ENCODE data around the gene TNKS1BP1. TPM values are rescaled to one million over a fixed set of nuclear protein-coding genes. Genes with fewer than 3 reads are reported as not detected.
"Not testable (repeated sequence)": the region's sequence is repeated elsewhere in the genome, so short reads cannot be mapped to it uniquely, and the experiment has no call there.

The TNKS1BP1 gene
- total RNA-seq, 2 donors from 2014 or later, result 5.6 to 17.7 TPM

DNA sequence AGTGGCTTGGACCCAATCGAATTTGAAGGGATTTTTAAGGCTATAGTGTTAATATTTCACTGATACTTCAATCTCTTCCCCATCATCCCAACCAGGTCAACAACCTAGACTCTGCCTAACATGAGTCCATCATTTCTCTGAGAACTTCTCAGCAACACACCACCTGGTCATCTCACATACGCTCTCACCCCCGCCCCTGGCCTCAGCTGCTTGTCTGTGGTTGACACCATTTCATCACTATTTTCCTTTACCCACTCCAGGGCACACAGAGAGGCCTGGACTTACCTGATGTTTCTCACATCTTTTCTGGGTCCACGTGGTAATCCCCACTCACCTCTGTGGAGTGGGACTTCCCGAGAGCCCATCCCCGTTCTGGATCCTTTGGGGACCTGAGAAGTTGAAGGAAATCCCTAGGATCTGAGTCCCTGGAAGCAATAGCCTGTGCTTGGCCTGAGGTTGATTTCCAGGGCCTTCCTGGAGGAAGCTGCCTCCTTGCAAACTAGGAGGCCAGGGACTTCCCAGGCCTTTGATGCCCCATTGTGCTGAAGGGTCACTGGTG lies 16.6 kb upstream of the TNKS1BP1 start:
- H3K27ac Mint-ChIP-seq, result no peak overlapping the region
- no peak for ATAC-seq
- no peaks in the 10 kb centered on the region for H3K9me3 Mint-ChIP-seq

DNA sequence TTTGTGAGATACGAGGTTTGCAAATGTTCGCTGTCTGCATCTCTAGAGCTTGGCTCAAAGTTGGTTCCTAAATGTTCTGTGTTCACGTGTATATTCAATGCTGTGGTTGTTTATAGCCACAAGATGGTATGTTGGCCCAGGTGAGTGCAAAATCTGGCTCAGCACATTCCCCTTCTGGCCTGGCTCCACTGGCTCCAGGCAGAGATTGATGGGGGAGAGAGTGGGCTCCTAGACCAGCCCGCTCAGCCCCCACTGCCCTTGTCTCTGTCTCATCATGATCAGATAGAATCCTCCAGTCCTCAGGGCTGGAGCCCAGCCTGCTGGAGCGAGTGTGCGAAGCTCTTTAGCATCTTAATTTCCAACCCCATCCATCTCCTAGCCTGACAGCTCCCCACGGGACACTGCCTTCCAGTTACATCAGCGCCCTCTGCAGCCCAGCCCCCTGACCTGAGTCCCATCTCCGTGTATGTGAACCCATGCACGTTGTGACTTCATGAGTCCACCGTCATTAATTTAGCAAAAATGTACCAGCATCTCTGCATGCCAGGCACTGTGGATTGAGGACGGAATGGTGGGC lies 15.4 kb upstream of the TNKS1BP1 start:
- Mint-ChIP-seq H3K36me3 (peaks cover under 1 to 6% of the 10 kb centered on the region in 2 donors), H3K27ac (no peak overlapping the region), H3K9me3 (no peaks in the 10 kb centered on the region)
- no peak for DNase-seq (ENCODE audit: low spot score in 2 of 2)
- ATAC-seq, result no peak

More for the DNA sequence above, 16.6 kb upstream of the TNKS1BP1 start:
- no peak for DNase-seq (ENCODE audit: low spot score in 2 of 2)
- no peaks in the 10 kb centered on the region for H3K36me3 Mint-ChIP-seq

DNA sequence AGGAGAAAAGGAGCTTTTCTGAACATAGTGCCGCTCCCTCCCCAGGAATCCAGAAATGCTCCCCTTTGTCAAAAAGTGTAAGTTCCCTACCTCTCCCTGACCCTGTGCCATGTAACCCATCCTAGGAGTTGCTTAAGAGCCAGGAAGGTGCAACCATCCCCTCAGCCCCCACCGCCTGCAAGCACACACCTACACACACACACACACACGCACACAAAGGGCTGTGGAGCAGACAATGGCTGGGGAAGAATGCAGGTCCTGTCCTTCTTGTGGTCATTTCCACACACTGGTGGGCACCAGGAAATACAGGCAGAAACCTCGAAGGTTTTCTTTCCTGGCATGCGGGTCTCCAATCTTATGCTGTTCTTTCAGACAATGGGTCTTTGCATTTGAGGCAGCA lies 14.6 kb upstream of the TNKS1BP1 start:
- no peak for DNase-seq (ENCODE audit: low spot score in 2 of 2)
- H3K9me3 Mint-ChIP-seq, result no peaks in the 10 kb centered on the region
- H3K27ac Mint-ChIP-seq, result no peak overlapping the region
- no peak for ATAC-seq
- H3K36me3 Mint-ChIP-seq, result peaks cover 9% of the 10 kb centered on the region in 2 donors

DNA sequence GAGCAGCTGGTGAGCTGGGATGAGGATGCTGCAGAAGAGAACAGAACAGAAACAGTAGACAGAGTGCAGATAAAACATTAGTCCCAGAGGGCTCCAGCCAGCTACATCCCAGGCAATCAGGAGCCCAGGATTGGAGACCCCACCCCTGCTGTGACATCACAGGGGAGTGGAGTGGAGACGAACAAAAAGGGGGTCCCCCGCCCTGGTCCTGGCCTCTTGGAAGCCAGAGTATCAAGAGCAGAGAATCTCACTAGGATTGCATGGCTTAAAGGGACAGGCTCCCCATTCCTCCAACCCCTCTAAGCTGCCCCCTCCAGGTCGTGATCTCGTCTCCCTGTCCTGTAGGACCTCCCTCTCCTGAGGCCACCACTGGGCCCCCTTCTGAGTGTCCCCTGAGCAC lies 13.4 kb upstream of the TNKS1BP1 start, which contains the start of gene P2RX3:
TSS of gene P2RX3 (plus strand) at position 211 of the 400 bp plus-strand sequence. CDS start 199 bp downstream, outside the sequence.
- DNase-seq (ENCODE audit: low spot score in 2 of 2), result no peak
- peaks cover 9 to 15% of the 10 kb centered on the region in 2 donors for H3K36me3 Mint-ChIP-seq
- H3K9me3 Mint-ChIP-seq, result no peaks in the 10 kb centered on the region
- ATAC-seq, result no peak
- no peak within 1 kb of the TSS for H3K27ac Mint-ChIP-seq

DNA sequence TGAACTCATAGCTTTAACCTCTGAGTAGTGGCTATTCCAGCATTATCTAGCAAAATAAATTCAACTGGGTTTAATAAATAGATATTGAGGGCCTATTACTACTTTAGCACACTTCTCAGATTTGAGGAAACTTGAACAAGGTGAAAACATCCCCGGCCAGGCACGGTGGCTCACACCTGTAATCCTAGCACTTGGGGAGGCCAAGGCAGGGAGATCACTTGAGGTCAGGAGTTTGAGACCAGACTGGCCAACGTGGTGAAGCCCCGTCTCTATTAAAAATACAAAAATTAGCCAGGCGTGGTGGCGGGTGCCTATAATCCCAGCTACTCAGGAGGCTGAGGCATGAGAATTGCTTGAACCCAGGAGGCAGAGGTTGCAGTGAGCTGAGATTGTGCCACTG lies 12.1 kb upstream of the TNKS1BP1 start:
- not testable (repeated sequence) for DNase-seq (ENCODE audit: low spot score in 2 of 2); ATAC-seq; H3K9me3 Mint-ChIP-seq
- Mint-ChIP-seq H3K36me3 (peaks cover 9 to 22% of the 10 kb centered on the region in 2 donors), H3K27ac (peak overlapping the region in 1 of 2 donors; percentile 97)

DNA sequence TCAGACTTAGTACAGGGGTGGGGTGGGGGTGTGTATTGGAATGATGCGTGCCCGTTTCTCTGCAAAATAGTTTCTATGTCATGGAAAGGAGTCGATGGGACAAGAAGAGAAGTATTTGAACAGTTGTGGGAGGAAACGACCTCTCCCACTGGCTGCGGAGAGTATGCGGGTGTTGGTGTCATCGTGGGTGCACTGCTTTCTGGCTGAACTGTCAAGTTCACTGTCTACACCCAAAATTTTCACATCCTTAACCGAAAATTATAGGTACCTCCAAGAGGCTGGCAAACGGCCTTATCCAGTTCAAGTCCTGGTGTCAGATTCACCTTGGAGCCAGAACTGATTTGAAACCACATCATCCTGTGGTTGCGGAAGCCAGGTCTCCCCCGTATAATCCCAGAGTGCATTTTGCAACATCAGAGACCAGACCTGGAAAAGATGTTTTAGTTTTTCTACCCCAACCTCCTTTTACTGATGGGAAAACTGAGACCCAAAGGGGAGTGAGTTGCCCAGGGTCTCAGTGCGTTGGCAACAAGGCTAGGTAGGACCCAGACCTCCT lies 11.4 kb upstream of the TNKS1BP1 start:
- ATAC-seq, result peak in 1 of 2 donors; percentile 43
- H3K9me3 Mint-ChIP-seq, result no peaks in the 10 kb centered on the region
- no peak for DNase-seq (ENCODE audit: low spot score in 2 of 2)

DNA sequence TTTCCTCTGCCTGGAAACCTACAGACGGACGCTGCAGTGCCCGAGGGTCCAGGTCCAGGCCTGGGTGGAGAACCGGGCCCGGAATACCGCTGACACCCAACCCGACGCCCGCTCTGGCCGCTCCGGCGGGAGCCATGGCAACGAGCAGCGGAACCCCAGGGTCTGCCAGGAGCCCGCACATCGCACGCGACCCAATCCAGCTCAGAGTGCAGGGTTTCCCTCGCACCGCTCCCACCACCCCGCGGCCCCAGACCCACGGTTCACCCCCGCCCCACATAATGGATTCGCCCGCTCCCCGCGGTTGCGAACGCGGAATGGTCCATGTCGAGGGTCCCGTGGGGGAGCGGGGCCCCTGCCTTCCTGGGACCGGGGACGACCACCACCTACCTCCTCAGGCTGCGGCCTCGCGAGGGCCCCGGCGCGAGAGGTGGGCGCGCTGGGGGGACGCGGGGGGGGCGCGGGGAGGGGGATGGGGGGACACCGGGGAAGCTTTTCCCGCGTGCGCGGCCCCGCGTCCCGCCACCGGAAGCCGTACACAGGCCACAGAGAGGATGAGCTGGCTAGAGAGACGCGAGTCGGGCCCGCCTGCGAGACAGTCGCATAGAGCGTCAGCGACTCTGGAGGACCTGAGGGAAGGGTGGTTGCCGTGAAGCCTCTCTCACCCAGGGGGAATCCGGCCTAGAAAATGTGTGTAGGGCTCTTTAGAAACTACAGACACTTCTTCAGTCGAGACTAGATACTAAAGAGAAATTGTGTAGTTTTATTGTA lies 10.8 kb upstream of the TNKS1BP1 start, which contains the start of gene SSRP1:
TSS of gene SSRP1 (minus strand) at position 550 of the 768 bp plus-strand sequence. CDS start 771 bp downstream, outside the sequence.
- Mint-ChIP-seq H3K9me3 (no peaks in the 10 kb centered on the region), H3K36me3 (peaks cover 9 to 27% of the 10 kb centered on the region in 2 donors), H3K27ac (peak within 1 kb of the TSS; percentile 97 to 99)
- peak; percentile 82 to 83 for DNase-seq (ENCODE audit: low spot score in 2 of 2)
- peak; percentile 97 to 99 for ATAC-seq

More for the DNA sequence above, 11.4 kb upstream of the TNKS1BP1 start:
- Mint-ChIP-seq H3K27ac (peak overlapping the region; percentile 97 to 99), H3K36me3 (peaks cover 9 to 22% of the 10 kb centered on the region in 2 donors)

DNA sequence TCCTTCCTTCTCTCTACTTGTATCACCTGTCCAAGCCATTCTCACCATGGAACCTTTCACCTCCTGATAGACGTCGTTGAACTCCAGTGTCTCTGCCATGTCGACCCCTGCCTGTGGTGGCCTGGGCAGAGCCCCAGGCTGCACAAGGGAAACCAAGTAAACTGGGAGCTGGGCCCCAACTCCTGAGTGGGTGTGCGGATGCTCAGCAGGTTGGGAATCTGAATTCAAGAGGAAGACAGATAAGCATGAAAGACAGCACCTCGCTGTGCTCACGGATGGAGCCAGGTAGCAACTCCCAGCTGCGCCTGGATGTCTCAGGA lies 10.2 kb upstream of the TNKS1BP1 start:
- DNase-seq (ENCODE audit: low spot score in 2 of 2), result no peak
- Mint-ChIP-seq H3K9me3 (no peaks in the 10 kb centered on the region), H3K27ac (peak overlapping the region; percentile 63 to 97), H3K36me3 (peaks cover 15 to 33% of the 10 kb centered on the region in 2 donors)
- no peak for ATAC-seq

DNA sequence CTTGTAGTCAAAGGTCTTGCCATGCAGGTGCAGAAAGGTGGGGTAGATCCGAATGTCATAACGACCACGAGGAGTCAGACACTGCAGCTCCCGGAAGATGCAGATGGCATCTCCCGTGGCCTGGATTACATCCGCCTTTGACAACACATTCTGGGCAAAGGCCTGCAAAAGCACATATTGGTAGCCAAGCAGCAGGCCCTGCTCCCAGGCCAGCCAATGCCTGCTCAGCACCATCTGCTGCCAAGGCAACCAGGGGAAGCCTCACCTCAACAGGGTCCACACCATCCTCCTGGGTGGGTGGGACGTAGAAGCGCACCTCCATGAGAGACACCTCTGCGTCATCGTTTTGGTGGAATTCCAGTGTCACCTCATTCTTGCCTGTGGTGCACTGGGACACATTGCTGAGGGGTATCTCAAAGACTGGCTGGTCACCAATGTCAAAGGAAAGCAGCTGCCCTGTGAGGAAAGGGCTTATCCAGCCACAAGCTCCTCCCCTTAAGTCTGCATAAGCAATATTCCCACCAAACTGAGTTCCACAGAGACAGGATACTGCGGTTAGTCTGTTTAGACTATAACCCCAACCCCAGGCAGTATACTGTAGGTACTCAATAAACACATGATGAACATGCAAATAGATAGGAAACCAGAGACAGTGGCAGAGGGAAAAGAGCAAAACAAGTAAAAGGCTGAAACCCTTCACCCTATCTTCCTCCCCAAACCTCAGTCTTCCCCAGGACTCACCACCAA lies 8.1 kb upstream of the TNKS1BP1 start:
- no peak for DNase-seq (ENCODE audit: low spot score in 2 of 2)
- no peaks in the 10 kb centered on the region for H3K9me3 Mint-ChIP-seq
- peaks cover 29 to 53% of the 10 kb centered on the region in 2 donors for H3K36me3 Mint-ChIP-seq
- no peak for ATAC-seq
- no peak overlapping the region for H3K27ac Mint-ChIP-seq

DNA sequence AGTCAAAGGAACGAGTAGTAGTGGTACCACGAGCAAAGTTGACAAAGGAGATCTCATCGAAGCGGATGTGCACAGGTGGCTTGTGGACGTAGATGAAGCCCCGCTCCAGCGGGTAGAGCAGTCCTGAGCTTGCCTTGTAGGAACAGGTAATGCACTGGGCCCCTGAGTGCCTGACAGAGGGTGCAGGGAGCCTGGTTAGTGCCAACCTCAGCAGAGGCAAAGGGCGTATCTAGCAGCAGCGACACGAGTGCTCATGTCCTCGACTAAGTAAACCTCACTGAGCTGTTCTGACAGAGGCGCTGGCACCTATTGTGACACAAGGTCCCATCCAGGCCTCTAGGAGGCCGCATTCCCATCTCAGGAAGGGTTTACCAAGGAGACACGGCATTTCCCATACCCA lies 7.0 kb upstream of the TNKS1BP1 start:
- Mint-ChIP-seq H3K27ac (no peak overlapping the region), H3K9me3 (no peaks in the 10 kb centered on the region), H3K36me3 (peaks cover 39 to 65% of the 10 kb centered on the region in 2 donors)
- DNase-seq (ENCODE audit: low spot score in 2 of 2), result no peak
- ATAC-seq, result no peak

DNA sequence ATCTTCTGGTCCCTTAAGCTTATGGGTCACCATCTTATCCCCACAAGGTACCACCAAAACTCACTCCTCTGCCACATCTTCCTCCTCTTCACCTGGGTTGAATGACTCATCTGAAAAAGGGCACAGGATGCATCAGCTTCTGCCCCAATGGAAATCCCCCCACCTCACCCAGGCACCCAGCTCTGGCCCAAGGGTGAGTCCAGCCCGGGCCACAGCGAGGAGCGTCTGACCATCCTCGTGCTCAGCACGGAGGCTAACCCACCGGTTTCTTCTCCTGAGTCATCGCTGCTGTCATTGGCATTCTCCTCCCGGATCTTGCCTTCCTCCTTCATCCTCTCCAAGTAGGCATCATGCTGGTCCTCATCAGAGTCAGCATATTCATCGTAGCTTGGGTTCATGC lies 5.3 kb upstream of the TNKS1BP1 start:
- DNase-seq (ENCODE audit: low spot score in 2 of 2) (peak in 1 of 2 donors; percentile 76), ATAC-seq (peak in 1 of 2 donors; percentile 78)
- Mint-ChIP-seq H3K9me3 (no peaks in the 10 kb centered on the region), H3K36me3 (peaks cover 43 to 76% of the 10 kb centered on the region in 2 donors), H3K27ac (peak overlapping the region; percentile 9 to 84)

DNA sequence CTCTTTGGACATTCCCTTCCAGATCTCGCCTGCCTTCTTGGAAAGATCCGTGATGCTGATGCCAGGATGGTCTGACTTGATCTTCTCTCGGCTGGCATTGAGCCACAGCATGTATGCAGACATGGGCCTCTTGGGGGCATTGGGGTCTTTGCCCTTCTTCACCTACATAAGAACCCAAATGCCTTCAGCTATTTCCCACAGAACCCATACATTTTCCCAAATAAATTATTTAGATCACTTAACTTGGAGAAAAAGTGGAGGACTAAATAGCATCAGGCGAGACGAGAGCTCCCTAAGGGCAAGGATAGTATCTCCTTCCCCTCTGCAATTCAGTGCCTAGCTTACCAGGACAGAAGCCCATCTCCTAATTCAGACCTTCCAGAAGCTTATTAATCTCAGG lies 3.0 kb upstream of the TNKS1BP1 start:
- DNase-seq (ENCODE audit: low spot score in 2 of 2) (no peak), ATAC-seq (no peak)
- Mint-ChIP-seq H3K27ac (peak overlapping the region in 1 of 2 donors; percentile 4), H3K9me3 (no peaks in the 10 kb centered on the region), H3K36me3 (peaks cover 41 to 62% of the 10 kb centered on the region in 2 donors)

DNA sequence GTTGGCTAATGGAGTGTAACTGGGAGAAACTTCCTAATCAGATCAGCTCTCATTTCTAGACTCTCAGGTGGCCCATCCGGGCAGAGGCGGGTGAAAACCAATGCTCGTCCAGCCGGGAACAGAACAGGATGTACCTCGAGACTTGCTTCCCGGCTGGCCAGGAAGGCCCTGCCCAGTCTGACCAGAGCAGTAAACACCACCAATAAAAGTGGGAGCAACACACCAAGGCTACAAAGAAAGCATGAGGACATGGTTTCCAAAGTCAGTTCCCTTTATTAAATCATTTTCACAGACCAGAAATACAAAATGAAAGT lies 940 bp upstream of the TNKS1BP1 start:
- H3K36me3 Mint-ChIP-seq, result peaks cover 41 to 52% of the 10 kb centered on the region in 2 donors
- no peak for ATAC-seq
- no peaks in the 10 kb centered on the region for H3K9me3 Mint-ChIP-seq
- DNase-seq (ENCODE audit: low spot score in 2 of 2), result no peak
- peak overlapping the region; percentile 87 to 97 for H3K27ac Mint-ChIP-seq

DNA sequence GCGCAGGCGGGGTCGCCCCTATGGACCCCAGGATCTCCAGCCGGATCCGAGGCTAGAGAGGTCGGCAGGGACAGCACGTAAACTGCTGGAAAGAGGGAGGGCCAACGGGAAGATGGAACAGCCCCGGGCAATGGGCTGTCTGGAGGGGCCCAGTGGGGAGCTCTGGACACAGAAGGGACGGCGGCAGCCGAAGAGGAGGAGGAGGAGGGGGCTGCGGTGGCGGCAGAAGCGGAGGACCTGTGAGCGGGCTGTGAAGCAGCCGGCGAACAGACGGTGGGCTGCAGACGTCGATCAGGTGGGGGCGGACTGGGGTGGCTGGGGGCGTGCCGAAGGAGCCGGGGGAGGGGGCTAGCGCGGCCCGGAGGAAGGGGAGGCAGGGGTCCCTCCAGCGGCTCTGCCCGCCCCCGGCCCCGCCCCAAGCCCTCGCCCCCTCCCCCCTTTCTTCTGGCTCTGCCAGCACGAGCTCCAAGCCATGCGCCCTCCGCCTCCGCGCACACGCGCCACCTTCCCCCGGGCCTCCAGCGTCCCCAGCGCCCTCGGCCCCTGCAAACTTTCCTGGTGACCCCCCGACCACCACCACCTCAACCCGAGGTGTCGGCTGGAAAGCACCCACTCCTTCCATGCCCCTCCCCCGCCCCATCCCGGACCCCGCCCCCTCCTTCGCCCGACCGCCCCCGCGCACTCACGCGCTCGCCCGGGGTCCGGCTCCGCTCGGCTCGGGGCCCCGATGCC lies 432 bp downstream of the TNKS1BP1 start:
- ATAC-seq, result peak in 1 of 2 donors; percentile 12
- Mint-ChIP-seq H3K36me3 (peaks cover 31 to 38% of the 10 kb centered on the region in 2 donors), H3K27ac (peak overlapping the region; percentile 75 to 79), H3K9me3 (no peaks in the 10 kb centered on the region)
- no peak for DNase-seq (ENCODE audit: low spot score in 2 of 2)

DNA sequence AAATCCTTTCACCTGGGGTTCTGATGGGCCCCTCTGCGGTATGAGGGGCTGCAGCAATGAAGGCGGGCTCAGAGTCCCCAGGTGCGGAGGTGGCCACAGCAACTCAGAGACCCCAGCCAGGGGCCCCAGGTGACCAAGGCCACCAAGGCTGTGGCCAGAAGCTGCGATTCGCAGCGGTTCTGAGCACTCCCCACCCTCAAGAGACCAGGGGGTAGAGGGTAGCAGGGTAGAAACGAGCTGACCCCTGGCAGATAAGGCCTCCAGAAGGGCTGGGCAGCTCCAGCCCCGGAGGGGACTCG lies 948 bp downstream of the TNKS1BP1 start:
- Mint-ChIP-seq H3K27ac (peak overlapping the region; percentile 75 to 79), H3K36me3 (peaks cover 27 to 34% of the 10 kb centered on the region in 2 donors), H3K9me3 (no peaks in the 10 kb centered on the region)
- ATAC-seq (no peak), DNase-seq (ENCODE audit: low spot score in 2 of 2) (no peak)

All from activated naive CD4-positive, alpha-beta T cell treated with anti-CD3 and anti-CD28 coated beads, Interleukin-2, amount 50 U/mL, for 72 hours (primary cell).